ENCODE results near the gene BARHL1. TPM values are rescaled to one million over a fixed set of nuclear protein-coding genes. Genes with fewer than 3 reads are reported as not detected.

Gene BARHL1
- total RNA-seq, 1 experiment from 2014 or later = not detected

GRCh38 chr9:132575811-132576210 is 6.6 kb upstream of the BARHL1 start:
- Histone ChIP-seq H3K36me3 (ENCODE audit: insufficient read depth, low read length) (no peaks in the 10 kb centered on the region), H3K27me3 (ENCODE audit: low read length) (no peaks in the 10 kb centered on the region), H4K20me1 (ENCODE audit: insufficient read depth, low read depth, low read length) (peaks cover 16% of the 10 kb centered on the region; the same call in 1 of the 2 replicates), H3K4me2 (ENCODE audit: low read depth, low read length, poor library complexity, severe bottlenecking) (no peak overlapping the region), H2AFZ (ENCODE audit: low read length) (no peak overlapping the region), H3K9ac (ENCODE audit: low read length) (no peak overlapping the region), H3K27ac (ENCODE audit: low read length) (no peak overlapping the region), H3K79me2 (ENCODE audit: low read length) (no peaks in the 10 kb centered on the region), H3K4me3 (ENCODE audit: low read length) (no peak overlapping the region), H3K9me3 (ENCODE audit: low read length) (no peaks in the 10 kb centered on the region), H3K4me1 (ENCODE audit: low read length) (peaks cover 12% of the 10 kb centered on the region; the same call in 1 of the 2 replicates), H3K9me2 (replicated peaks; ENCODE audit: insufficient read depth, low read length) (no peaks in the 10 kb centered on the region)
- DNase-seq = no peak

- Histone ChIP-seq H3K9ac (ENCODE audit: low read length) (no peak overlapping the region), H3K27me3 (ENCODE audit: low read length) (no peaks in the 10 kb centered on the region), H3K9me3 (ENCODE audit: low read length) (no peaks in the 10 kb centered on the region), H3K4me2 (ENCODE audit: low read depth, low read length, poor library complexity, severe bottlenecking) (no peak overlapping the region), H3K4me3 (ENCODE audit: low read length) (no peak overlapping the region), H3K36me3 (ENCODE audit: insufficient read depth, low read length) (no peaks in the 10 kb centered on the region), H3K4me1 (ENCODE audit: low read length) (peaks cover 7% of the 10 kb centered on the region; the same call in 1 of the 2 replicates), H2AFZ (ENCODE audit: low read length) (no peak overlapping the region), H3K27ac (ENCODE audit: low read length) (no peak overlapping the region), H4K20me1 (ENCODE audit: insufficient read depth, low read depth, low read length) (peaks cover 20% of the 10 kb centered on the region), H3K9me2 (replicated peaks; ENCODE audit: insufficient read depth, low read length) (no peaks in the 10 kb centered on the region), H3K79me2 (ENCODE audit: low read length) (no peaks in the 10 kb centered on the region)
- no peak for DNase-seq
Measured at GRCh38 chr9:132577119-132577518, 5.3 kb upstream of the BARHL1 start.

- H3K9me2 ChIP-seq (replicated peaks; ENCODE audit: insufficient read depth, low read length) = no peaks in the 10 kb centered on the region
Measured at GRCh38 chr9:132578367-132578932, 4.0 kb upstream of the BARHL1 start.

GRCh38 chr9:132579427-132579798 is 3.0 kb upstream of the BARHL1 start:
- Histone ChIP-seq H3K36me3 (ENCODE audit: insufficient read depth, low read length) (no peaks in the 10 kb centered on the region), H4K20me1 (ENCODE audit: insufficient read depth, low read depth, low read length) (peaks cover 25% of the 10 kb centered on the region), H3K9me3 (ENCODE audit: low read length) (no peaks in the 10 kb centered on the region), H3K9me2 (replicated peaks; ENCODE audit: insufficient read depth, low read length) (no peaks in the 10 kb centered on the region), H3K79me2 (ENCODE audit: low read length) (no peaks in the 10 kb centered on the region), H3K27me3 (ENCODE audit: low read length) (no peaks in the 10 kb centered on the region), H3K4me1 (ENCODE audit: low read length) (no peaks in the 10 kb centered on the region), H3K27ac (ENCODE audit: low read length) (no peak overlapping the region), H3K4me3 (ENCODE audit: low read length) (no peak overlapping the region), H2AFZ (ENCODE audit: low read length) (no peak overlapping the region), H3K4me2 (ENCODE audit: low read depth, low read length, poor library complexity, severe bottlenecking) (no peak overlapping the region), H3K9ac (ENCODE audit: low read length) (no peak overlapping the region)
- DNase-seq = no peak

More at GRCh38 chr9:132578367-132578932, 4.0 kb upstream of the BARHL1 start:
- no peak overlapping the region for H3K4me3 ChIP-seq (ENCODE audit: low read length)
- DNase-seq = no peak
- no peaks in the 10 kb centered on the region for H3K36me3 ChIP-seq (ENCODE audit: insufficient read depth, low read length)
- peaks cover 25% of the 10 kb centered on the region for H4K20me1 ChIP-seq (ENCODE audit: insufficient read depth, low read depth, low read length)
- H3K4me2 ChIP-seq (ENCODE audit: low read depth, low read length, poor library complexity, severe bottlenecking) = no peak overlapping the region
- H3K4me1 ChIP-seq (ENCODE audit: low read length) = no peaks in the 10 kb centered on the region
- H3K9ac ChIP-seq (ENCODE audit: low read length) = no peak overlapping the region
- H3K9me3 ChIP-seq (ENCODE audit: low read length) = no peaks in the 10 kb centered on the region
- no peaks in the 10 kb centered on the region for H3K27me3 ChIP-seq (ENCODE audit: low read length)
- no peak overlapping the region for H3K27ac ChIP-seq (ENCODE audit: low read length)
- H2AFZ ChIP-seq (ENCODE audit: low read length) = no peak overlapping the region
- H3K79me2 ChIP-seq (ENCODE audit: low read length) = no peaks in the 10 kb centered on the region

- DNase-seq = no peak
- peaks cover 12% of the 10 kb centered on the region for H4K20me1 ChIP-seq (ENCODE audit: insufficient read depth, low read depth, low read length)
- H3K27me3 ChIP-seq (ENCODE audit: low read length) = no peaks in the 10 kb centered on the region
- H3K4me3 ChIP-seq (ENCODE audit: low read length) = no peak overlapping the region
- no peak overlapping the region for H2AFZ ChIP-seq (ENCODE audit: low read length)
- H3K9ac ChIP-seq (ENCODE audit: low read length) = no peak overlapping the region
- no peaks in the 10 kb centered on the region for H3K4me1 ChIP-seq (ENCODE audit: low read length)
- no peaks in the 10 kb centered on the region for H3K9me3 ChIP-seq (ENCODE audit: low read length)
- H3K79me2 ChIP-seq (ENCODE audit: low read length) = no peaks in the 10 kb centered on the region
- H3K9me2 ChIP-seq (replicated peaks; ENCODE audit: insufficient read depth, low read length) = no peaks in the 10 kb centered on the region
- no peaks in the 10 kb centered on the region for H3K36me3 ChIP-seq (ENCODE audit: insufficient read depth, low read length)
- no peak overlapping the region for H3K27ac ChIP-seq (ENCODE audit: low read length)
- no peak overlapping the region for H3K4me2 ChIP-seq (ENCODE audit: low read depth, low read length, poor library complexity, severe bottlenecking)
Measured at GRCh38 chr9:132582786-132583583, 579 bp downstream of the BARHL1 start.

- no peaks in the 10 kb centered on the region for H3K79me2 ChIP-seq (ENCODE audit: low read length)
Measured at GRCh38 chr9:132583584-132584304, 1.3 kb downstream of the BARHL1 start.

GRCh38 chr9:132584601-132585560 is 2.5 kb downstream of the BARHL1 start:
- no peak overlapping the region for H3K9ac ChIP-seq (ENCODE audit: low read length)
- H3K4me2 ChIP-seq (ENCODE audit: low read depth, low read length, poor library complexity, severe bottlenecking) = no peak overlapping the region
- no peaks in the 10 kb centered on the region for H3K27me3 ChIP-seq (ENCODE audit: low read length)
- H3K4me3 ChIP-seq (ENCODE audit: low read length) = no peak overlapping the region
- H3K9me2 ChIP-seq (replicated peaks; ENCODE audit: insufficient read depth, low read length) = no peaks in the 10 kb centered on the region
- peaks cover 9% of the 10 kb centered on the region; the same call in 1 of the 2 replicates for H4K20me1 ChIP-seq (ENCODE audit: insufficient read depth, low read depth, low read length)
- H3K27ac ChIP-seq (ENCODE audit: low read length) = no peak overlapping the region
- H3K36me3 ChIP-seq (ENCODE audit: insufficient read depth, low read length) = no peaks in the 10 kb centered on the region
- DNase-seq = no peak
- no peaks in the 10 kb centered on the region for H3K4me1 ChIP-seq (ENCODE audit: low read length)
- no peaks in the 10 kb centered on the region for H3K9me3 ChIP-seq (ENCODE audit: low read length)
- H2AFZ ChIP-seq (ENCODE audit: low read length) = no peak overlapping the region
- no peaks in the 10 kb centered on the region for H3K79me2 ChIP-seq (ENCODE audit: low read length)

More at GRCh38 chr9:132583584-132584304, 1.3 kb downstream of the BARHL1 start:
- Histone ChIP-seq H3K9me3 (ENCODE audit: low read length) (no peaks in the 10 kb centered on the region), H3K4me2 (ENCODE audit: low read depth, low read length, poor library complexity, severe bottlenecking) (no peak overlapping the region), H3K27me3 (ENCODE audit: low read length) (no peaks in the 10 kb centered on the region), H3K9ac (ENCODE audit: low read length) (no peak overlapping the region), H2AFZ (ENCODE audit: low read length) (no peak overlapping the region), H4K20me1 (ENCODE audit: insufficient read depth, low read depth, low read length) (peaks cover 9% of the 10 kb centered on the region; the same call in 1 of the 2 replicates), H3K9me2 (replicated peaks; ENCODE audit: insufficient read depth, low read length) (no peaks in the 10 kb centered on the region), H3K27ac (ENCODE audit: low read length) (no peak overlapping the region), H3K4me3 (ENCODE audit: low read length) (no peak overlapping the region), H3K4me1 (ENCODE audit: low read length) (no peaks in the 10 kb centered on the region), H3K36me3 (ENCODE audit: insufficient read depth, low read length) (no peaks in the 10 kb centered on the region)
- DNase-seq = no peak
